ENCODE data around the gene INTS2.
"Not testable (repeated sequence)": the region's sequence is repeated elsewhere in the genome, so short reads cannot be mapped to it uniquely, and the experiment has no call there.

Gene INTS2

DNA sequence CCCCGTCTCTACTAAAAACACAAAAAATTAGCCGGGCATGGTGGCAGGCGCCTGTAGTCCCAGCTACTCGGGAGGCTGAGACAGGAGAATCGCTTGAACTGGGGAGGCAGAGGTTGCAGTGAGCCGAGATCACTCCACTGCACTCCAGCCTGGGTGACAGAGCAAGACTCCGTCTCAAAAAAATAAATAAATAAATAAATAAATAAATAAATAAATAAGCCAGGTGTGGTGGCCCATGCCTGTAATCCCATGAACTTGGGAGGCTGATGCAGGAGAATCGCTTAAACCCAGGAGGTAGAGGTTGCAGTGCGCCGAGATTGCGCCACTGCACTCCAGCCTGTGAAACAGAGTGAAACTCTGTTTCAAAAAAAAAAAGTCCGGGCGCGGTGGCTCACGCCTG is 12.6 kb downstream of the INTS2 start:
- H3K27ac Mint-ChIP-seq; H3K27me3 Mint-ChIP-seq (ENCODE audit: low read depth); H3K9me3 Mint-ChIP-seq; H3K4me1 Mint-ChIP-seq (ENCODE audit: low read depth); H3K4me3 Mint-ChIP-seq; DNase-seq (ENCODE audit: low spot score): not testable (repeated sequence)
- H3K36me3 Mint-ChIP-seq (ENCODE audit: low read depth): peaks cover 39% of the 10 kb centered on the region

DNA sequence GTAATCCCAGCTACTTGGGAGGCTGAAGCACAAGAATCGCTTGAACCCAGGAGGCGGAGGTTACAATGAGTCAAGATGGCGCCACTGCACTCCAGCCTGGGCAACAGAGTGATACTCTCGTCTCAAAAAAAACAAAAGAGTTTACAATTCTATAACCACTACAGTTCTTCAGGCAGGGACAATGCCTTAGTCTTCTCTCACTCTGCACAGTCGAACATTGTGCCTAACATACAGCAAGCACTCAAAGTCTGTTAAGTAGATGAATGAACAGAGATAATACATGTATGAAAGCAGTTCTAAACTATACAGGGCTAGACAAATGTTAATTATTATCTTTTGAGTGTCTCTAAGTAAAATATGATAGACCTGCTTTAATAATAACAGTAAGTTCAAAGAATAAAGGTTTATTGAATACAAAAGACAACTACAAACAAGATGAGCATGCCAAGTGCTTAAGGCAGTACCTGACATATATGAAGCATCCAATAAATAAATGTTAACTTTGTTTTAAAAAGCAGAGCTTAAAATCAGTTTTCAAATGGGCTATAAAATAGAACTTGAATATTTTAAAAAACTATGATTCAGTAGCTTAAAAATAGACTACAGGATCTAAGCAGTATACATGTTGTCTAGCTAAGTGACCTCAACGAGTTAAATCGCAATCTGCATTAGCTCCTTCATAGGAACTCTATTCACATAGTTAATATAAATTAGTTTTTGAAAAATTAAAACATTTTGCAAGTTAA is 19.3 kb downstream of the INTS2 start:
- Mint-ChIP-seq H3K4me1 (ENCODE audit: low read depth) (no peaks in the 10 kb centered on the region), H3K27ac (no peak overlapping the region), H3K27me3 (ENCODE audit: low read depth) (no peaks in the 10 kb centered on the region), H3K9me3 (no peaks in the 10 kb centered on the region), H3K4me3 (no peak overlapping the region), H3K36me3 (ENCODE audit: low read depth) (peaks cover 39% of the 10 kb centered on the region)
- DNase-seq (ENCODE audit: low spot score): no peak

DNA sequence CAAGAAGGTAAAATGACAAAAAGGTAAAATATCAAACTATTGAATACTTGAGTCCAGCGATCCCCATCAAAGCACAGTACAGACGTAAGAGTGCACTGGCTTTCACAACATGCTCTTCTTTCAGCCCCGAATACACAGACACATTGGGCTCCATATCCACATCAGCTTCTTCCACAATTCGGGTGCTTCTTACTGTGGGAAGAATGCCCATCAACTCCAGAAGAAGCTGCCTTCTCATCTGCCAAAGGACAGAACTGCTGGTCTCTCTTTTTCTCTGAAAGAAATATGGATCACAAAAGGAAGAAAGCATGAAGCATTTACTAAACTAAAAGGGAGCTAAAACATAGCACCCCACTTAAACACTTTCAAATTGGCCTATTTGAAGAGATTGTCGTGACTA is 20.4 kb downstream of the INTS2 start:
- H3K27me3 Mint-ChIP-seq (ENCODE audit: low read depth): no peaks in the 10 kb centered on the region
- no peak overlapping the region for H3K27ac Mint-ChIP-seq
- no peak for DNase-seq (ENCODE audit: low spot score)
- no peaks in the 10 kb centered on the region for H3K9me3 Mint-ChIP-seq
- no peaks in the 10 kb centered on the region for H3K4me1 Mint-ChIP-seq (ENCODE audit: low read depth)
- H3K36me3 Mint-ChIP-seq (ENCODE audit: low read depth): peaks cover 46% of the 10 kb centered on the region
- no peak overlapping the region for H3K4me3 Mint-ChIP-seq

DNA sequence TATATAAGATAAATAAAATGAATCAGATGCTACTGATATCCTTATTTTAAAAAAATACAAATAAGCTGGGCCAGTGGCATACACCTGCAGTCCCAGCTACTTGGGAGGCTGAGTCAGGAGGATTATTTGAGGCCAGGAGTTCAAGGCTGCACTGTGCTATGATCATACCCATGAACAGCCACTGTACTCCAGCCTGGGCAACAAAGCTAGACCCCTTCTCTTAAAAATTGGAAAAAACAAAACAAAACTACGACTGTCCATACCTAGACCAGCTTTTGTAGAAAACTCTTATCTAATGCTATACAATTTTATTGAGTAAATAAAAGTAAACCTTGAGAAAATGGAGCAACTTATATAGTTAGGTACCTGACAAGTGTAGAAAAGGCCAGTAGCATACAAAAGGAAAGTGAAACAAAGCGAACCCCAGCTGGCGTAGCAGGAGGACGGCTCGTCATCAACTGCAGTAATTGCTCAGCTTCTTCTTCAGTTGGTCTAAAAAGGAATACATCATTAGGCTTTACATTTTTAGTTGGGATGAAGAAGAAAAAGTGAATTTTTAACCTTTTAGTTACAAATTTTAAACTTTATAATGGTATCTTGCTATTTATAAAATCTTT is 23.6 kb downstream of the INTS2 start:
- peaks cover 47% of the 10 kb centered on the region for H3K36me3 Mint-ChIP-seq (ENCODE audit: low read depth)
- H3K4me1 Mint-ChIP-seq (ENCODE audit: low read depth): no peaks in the 10 kb centered on the region
- H3K9me3 Mint-ChIP-seq: no peaks in the 10 kb centered on the region
- DNase-seq (ENCODE audit: low spot score): no peak
- H3K27me3 Mint-ChIP-seq (ENCODE audit: low read depth): no peaks in the 10 kb centered on the region
- H3K27ac Mint-ChIP-seq: peak overlapping the region; percentile 79
- peak overlapping the region; percentile 50 for H3K4me3 Mint-ChIP-seq

DNA sequence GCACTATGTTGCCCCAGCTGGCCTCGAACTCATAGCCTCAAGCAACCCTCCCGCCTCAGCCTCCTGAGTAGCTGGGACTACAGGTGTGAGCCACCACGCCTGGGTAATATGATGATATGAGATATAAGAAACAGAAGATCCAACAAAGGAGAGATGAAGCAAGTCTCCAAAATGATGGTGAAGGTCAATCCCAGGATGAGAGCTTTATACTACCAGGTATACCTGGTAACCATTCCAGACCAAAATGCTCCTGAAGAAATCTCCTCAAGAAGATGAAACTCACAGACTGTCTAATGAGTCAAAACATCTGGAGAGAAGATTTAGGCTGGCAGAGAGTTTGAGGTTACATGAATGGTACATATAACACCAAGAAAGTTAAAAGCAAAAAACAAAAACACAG is 24.5 kb downstream of the INTS2 start:
- H3K36me3 Mint-ChIP-seq (ENCODE audit: low read depth): peaks cover 46% of the 10 kb centered on the region
- H3K27me3 Mint-ChIP-seq (ENCODE audit: low read depth): no peaks in the 10 kb centered on the region
- no peaks in the 10 kb centered on the region for H3K4me1 Mint-ChIP-seq (ENCODE audit: low read depth)
- H3K9me3 Mint-ChIP-seq: no peaks in the 10 kb centered on the region
- no peak for DNase-seq (ENCODE audit: low spot score)
- no peak overlapping the region for H3K27ac Mint-ChIP-seq
- no peak overlapping the region for H3K4me3 Mint-ChIP-seq

DNA sequence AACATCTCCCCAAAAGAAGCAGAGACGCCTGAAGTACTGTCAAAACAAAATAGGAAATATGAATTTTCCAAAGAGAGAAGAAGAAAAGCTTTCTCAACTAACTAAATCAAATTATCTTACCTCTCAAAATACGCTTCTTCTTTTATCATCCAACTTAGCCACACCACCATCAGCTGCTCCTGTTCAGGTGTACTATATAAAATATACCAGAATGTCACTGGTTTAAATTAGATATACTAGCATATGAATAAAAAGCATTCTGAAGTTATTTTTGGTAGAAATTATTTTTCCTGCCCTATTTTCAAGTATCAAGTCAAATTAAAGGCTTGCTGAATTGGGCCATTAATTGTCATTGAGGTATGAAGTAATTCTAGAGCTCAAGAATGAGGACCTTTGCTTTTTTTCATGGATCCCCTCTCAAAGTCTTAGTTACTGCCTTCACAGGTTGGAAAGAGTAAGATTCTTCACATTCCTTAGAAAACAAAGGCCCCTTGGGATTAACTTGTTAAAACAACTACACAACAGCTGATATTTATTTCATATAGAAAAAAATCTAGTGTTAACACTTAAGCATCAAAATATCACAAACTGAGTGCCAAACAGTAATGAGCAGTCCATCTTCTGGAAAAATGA is 30.1 kb downstream of the INTS2 start:
- peaks cover 30% of the 10 kb centered on the region for H3K36me3 Mint-ChIP-seq (ENCODE audit: low read depth)
- no peaks in the 10 kb centered on the region for H3K4me1 Mint-ChIP-seq (ENCODE audit: low read depth)
- no peaks in the 10 kb centered on the region for H3K9me3 Mint-ChIP-seq
- no peak for DNase-seq (ENCODE audit: low spot score)
- H3K4me3 Mint-ChIP-seq: no peak overlapping the region
- no peaks in the 10 kb centered on the region for H3K27me3 Mint-ChIP-seq (ENCODE audit: low read depth)
- H3K27ac Mint-ChIP-seq: no peak overlapping the region

DNA sequence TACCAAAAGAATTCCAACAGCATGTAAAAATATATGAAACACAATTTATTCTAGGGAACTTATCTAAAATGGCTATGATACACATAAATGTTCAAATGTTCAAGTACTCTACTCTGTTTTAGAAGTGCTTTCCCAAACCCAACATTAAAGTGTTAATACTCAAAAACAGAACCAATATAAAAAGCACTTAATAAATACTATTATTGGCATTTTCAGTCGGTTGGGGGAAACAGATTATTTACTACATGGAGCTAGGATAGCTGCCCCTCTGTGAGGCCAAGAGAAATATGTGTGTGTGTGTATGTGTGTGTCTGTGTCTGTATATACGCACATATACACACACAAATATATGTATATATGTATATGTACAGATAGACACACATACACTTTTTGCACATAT is 32.4 kb downstream of the INTS2 start:
- Mint-ChIP-seq H3K27ac (no peak overlapping the region), H3K4me1 (ENCODE audit: low read depth) (no peaks in the 10 kb centered on the region), H3K9me3 (no peaks in the 10 kb centered on the region), H3K36me3 (ENCODE audit: low read depth) (peaks cover 21% of the 10 kb centered on the region), H3K4me3 (no peak overlapping the region), H3K27me3 (ENCODE audit: low read depth) (no peaks in the 10 kb centered on the region)
- DNase-seq (ENCODE audit: low spot score): no peak

DNA sequence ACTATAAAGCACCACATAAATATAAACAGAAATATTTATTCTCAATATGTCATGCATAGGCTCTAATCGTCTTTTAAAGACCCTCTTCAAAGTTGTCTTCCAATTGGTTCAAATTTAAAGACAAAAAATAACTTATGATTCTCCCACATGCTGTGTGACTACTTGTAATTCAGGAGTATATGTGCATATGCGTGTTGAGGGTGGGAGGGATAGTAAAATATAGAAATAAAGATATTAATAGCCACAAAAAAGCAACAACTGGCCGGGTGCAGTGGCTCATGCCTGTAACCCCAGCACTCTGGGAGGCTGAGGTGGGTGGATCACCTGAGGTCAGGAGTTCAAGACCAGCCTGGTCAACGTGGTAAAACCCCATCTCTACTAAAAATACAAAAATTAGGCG is 33.5 kb downstream of the INTS2 start:
- not testable (repeated sequence) for H3K4me3 Mint-ChIP-seq

DNA sequence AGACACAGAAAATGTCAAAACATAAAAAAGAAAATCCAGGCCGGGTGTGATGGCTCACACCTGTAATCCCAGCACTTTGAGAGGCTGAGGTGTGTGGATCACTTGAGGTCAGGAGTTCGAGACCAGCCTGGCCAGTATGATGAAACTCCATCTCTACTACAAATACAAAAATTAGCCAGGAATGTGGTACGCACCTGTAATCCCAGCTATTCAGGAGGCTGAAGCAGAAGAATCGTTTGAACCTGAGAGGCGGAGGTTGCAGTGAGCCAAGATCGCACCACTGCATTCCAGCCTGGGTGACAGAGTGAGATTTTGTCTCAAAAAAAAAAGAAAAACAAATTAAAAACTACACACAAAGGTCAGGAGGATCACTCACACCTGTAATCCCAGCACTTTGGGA is 40.0 kb downstream of the INTS2 start:
- H3K4me1 Mint-ChIP-seq (ENCODE audit: low read depth); H3K9me3 Mint-ChIP-seq; DNase-seq (ENCODE audit: low spot score); H3K27ac Mint-ChIP-seq; H3K4me3 Mint-ChIP-seq; H3K27me3 Mint-ChIP-seq (ENCODE audit: low read depth): not testable (repeated sequence)
- peaks cover 25% of the 10 kb centered on the region for H3K36me3 Mint-ChIP-seq (ENCODE audit: low read depth)

More for the DNA sequence above, 33.5 kb downstream of the INTS2 start:
- H3K36me3 Mint-ChIP-seq (ENCODE audit: low read depth): peaks cover 19% of the 10 kb centered on the region
- DNase-seq (ENCODE audit: low spot score); H3K9me3 Mint-ChIP-seq; H3K27ac Mint-ChIP-seq; H3K27me3 Mint-ChIP-seq (ENCODE audit: low read depth); H3K4me1 Mint-ChIP-seq (ENCODE audit: low read depth): not testable (repeated sequence)

DNA sequence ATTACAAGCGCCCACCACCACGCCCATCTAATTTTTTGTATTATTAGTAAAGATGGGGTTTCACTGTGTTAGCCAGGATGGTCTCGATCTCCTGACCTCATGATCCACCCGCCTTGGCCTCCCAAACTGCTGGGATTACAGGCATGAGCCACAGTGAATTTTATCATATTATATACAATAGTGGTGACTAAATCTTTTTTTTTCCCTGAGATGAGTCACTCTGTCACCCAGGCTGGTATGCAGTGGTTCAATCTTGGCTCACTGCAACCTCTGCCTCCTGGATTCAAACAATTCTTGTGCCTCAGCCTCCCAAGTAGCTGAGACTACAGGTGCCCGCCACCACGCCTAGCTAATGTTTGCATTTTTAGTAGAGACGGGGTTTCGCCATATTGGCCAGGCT is 41.9 kb downstream of the INTS2 start:
- not testable (repeated sequence) for H3K4me3 Mint-ChIP-seq; DNase-seq (ENCODE audit: low spot score); H3K27ac Mint-ChIP-seq; H3K27me3 Mint-ChIP-seq (ENCODE audit: low read depth); H3K9me3 Mint-ChIP-seq; H3K4me1 Mint-ChIP-seq (ENCODE audit: low read depth)
- peaks cover 22% of the 10 kb centered on the region for H3K36me3 Mint-ChIP-seq (ENCODE audit: low read depth)

DNA sequence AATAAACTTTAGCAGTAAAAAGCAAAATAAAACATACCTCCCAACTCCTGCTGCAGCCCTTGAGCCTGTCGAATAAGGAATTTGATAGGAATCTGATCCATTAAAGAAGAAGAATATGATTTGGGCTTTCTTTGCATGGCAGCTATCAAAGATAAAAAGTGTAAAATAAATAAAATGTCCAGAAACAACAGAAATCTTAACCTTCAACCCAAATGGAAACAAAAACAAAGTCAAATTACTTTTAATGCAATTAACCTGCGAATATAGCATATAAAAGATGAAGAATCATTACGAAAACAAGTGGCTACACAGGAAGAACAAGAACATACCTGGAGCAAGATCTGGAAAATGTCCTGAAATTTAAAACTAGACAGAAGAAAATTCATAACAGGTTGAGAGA is 42.9 kb downstream of the INTS2 start:
- no peak overlapping the region for H3K27ac Mint-ChIP-seq
- H3K27me3 Mint-ChIP-seq (ENCODE audit: low read depth): no peaks in the 10 kb centered on the region
- no peaks in the 10 kb centered on the region for H3K9me3 Mint-ChIP-seq
- no peaks in the 10 kb centered on the region for H3K4me1 Mint-ChIP-seq (ENCODE audit: low read depth)
- no peak for DNase-seq (ENCODE audit: low spot score)
- H3K4me3 Mint-ChIP-seq: no peak overlapping the region
- peaks cover 24% of the 10 kb centered on the region for H3K36me3 Mint-ChIP-seq (ENCODE audit: low read depth)

DNA sequence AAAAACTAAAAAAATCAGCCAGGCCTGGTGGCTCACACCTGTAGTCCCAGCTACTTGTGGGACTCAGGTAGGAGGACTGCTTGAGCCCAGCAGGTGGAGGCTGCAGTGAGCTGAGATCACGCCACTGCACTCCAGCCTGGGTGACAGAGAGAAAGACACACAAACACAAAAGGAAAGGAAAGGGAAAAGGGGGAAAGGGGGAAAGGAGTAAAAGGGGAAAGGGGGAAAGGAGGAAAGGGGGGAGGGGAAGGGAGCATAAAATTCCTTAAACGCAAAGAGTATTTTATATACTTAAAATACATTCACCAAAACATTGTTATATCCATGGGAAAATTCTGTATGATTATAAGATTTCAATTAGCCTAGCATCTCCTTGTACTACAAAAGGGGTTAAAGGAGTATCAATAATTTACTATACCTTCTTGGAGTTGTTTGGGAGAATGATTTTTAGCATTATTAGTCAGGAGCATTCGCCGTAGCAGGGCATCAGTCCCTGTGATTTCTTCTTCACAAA is 47.1 kb downstream of the INTS2 start:
- Mint-ChIP-seq H3K4me3 (no peak overlapping the region), H3K36me3 (ENCODE audit: low read depth) (peaks cover 30% of the 10 kb centered on the region), H3K27me3 (ENCODE audit: low read depth) (no peaks in the 10 kb centered on the region), H3K27ac (no peak overlapping the region), H3K9me3 (no peaks in the 10 kb centered on the region), H3K4me1 (ENCODE audit: low read depth) (no peaks in the 10 kb centered on the region)
- DNase-seq (ENCODE audit: low spot score): no peak

DNA sequence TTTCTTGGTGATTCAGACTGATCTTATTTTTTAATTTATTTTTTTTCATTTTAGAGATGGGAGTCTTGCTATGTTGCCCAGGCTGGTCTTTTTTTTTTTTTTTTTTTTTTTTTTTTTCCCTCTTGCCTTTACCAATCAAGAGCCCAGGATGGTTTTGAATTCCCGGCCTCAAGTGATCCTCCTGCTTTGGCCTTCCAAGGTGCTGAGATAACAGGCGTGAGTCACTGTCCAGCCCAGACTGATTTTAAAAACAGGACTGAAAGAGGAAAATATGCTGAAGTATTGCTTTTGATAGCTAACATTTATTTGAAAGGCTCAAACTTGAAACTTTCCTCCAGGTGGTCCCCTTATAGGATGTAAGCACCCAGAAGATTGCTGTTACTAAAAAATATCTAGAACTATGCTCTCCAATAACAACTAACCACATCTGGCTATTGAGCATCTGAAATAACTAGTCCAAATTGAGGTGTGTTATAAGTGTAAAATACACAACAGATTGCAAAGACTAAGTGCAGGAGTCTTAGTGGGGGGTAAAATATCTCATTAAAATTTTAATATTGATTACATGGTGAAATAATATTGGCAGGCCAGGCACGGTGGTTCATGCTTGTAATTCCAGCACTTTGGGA is 48.7 kb downstream of the INTS2 start:
- no peaks in the 10 kb centered on the region for H3K27me3 Mint-ChIP-seq (ENCODE audit: low read depth)
- DNase-seq (ENCODE audit: low spot score): no peak
- no peaks in the 10 kb centered on the region for H3K9me3 Mint-ChIP-seq
- H3K36me3 Mint-ChIP-seq (ENCODE audit: low read depth): peaks cover 28% of the 10 kb centered on the region
- H3K4me3 Mint-ChIP-seq: no peak overlapping the region
- no peak overlapping the region for H3K27ac Mint-ChIP-seq
- no peaks in the 10 kb centered on the region for H3K4me1 Mint-ChIP-seq (ENCODE audit: low read depth)

DNA sequence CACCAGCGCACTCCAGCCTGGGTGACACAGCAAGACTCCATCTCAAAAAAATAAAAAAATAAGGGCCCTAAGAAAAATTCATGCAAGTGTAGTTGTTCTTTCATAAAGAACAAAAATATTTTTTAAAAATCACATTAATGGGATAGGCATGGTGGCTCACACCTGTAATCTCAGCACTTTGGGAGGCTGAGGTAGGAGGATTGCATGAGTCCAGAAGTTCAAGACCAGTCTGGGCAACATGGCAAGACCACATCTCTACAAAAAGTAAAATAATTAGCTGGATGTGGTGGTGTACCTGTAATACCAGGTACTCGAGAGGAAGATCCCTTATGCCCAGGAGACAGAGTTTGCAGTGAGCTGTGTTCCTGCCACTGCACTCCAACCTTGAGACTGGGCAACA is 49.3 kb downstream of the INTS2 start:
- no peak for DNase-seq (ENCODE audit: low spot score)
- Mint-ChIP-seq H3K9me3 (no peaks in the 10 kb centered on the region), H3K4me3 (no peak overlapping the region), H3K36me3 (ENCODE audit: low read depth) (peaks cover 26% of the 10 kb centered on the region), H3K27ac (no peak overlapping the region), H3K27me3 (ENCODE audit: low read depth) (no peaks in the 10 kb centered on the region), H3K4me1 (ENCODE audit: low read depth) (peaks cover 3% of the 10 kb centered on the region)

All from T-helper 2 cell treated with Interferon-gamma antibody and Interleukin-4, amounts not matched to agents 5 μg/mL and 100 μg/mL, for 36 hours (primary cell).